ENCODE data around the gene SCLY. TPM values are rescaled to one million over a fixed set of nuclear protein-coding genes. Genes with fewer than 3 reads are reported as not detected.
A peak's percentile ranks its signal among the peaks of the same experiment; 100 is the strongest.

SCLY gene
- total and polyA plus RNA-seq, 2 of the 13 experiments (the other 11 are each of a cell fraction or from before 2014, with no cell fraction given), result 27.9 to 38.6 TPM

DNA sequence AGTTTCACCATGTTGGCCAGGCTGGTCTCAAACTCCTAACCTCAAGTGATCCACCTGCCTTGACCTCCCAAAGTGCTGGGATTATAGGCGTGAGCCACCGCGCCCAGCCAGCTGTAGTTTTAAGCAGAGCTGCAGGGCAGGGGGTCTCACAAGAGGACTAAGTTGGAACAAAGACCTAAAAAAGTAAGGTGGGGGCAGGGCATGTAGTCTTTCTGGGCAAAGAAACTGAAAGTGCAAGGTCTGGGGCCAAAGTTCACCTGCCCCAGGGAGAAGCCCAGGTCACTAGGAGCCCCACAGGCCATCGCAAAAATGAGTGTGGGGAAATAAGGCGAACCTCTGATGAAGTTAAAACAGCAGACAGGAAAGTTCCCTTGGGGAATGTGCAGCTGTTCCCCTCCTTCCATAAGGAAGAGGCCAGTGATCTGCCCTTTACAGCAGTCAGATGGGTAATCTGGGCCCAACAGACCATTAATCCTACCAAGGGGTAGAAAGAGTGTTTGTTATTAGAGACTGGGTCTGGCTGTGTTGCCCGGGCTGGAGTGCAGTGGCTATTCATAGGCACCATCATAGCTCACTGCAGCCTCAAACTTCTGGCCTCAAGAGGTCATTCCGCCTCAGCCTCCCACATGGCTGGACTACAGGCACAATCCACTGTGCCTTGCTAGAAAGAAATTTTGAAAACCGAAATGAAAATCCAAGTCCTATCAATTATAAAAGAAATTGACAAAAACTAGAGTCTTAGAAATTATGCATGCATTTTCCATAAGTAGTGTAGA, 2.8 kb downstream of the SCLY start (continued):
- TF ChIP-seq MYPOP (CRISPR knock-in tag; IDR thresholded peaks at IDR 0.05) (no peak; the same call in 1 of the 2 replicates), ZBTB25 (CRISPR knock-in tag; IDR thresholded peaks at IDR 0.05) (0 out of 2 replicates have a peak, but pooled peaks have one; percentile 23), DNMT3B (CRISPR knock-in tag; conservative IDR thresholded peaks at IDR 0.05) (no peak), ZNF34 (CRISPR knock-in tag; IDR thresholded peaks at IDR 0.05; ENCODE audit: borderline replicate concordance) (no peak), ZNF275 (CRISPR knock-in tag; IDR thresholded peaks at IDR 0.05; ENCODE audit: borderline replicate concordance) (no peak), HNRNPH1 (optimal IDR thresholded peaks at IDR 0.05; ENCODE audit: low read depth, low read length) (no peak), ASH2L (IDR thresholded peaks at IDR 0.05; ENCODE audit: insufficient read length, low read depth, low read length) (peak; percentile 41), SOX13 (IDR thresholded peaks at IDR 0.05) (no peak), SOX13 (CRISPR knock-in tag; conservative IDR thresholded peaks at IDR 0.05 in 1 of 2, IDR thresholded peaks at IDR 0.05 in 1 of 2) (peak in 1 of 2 experiments; percentile 44; a peak in 1 of 4 replicates), MIXL1 (CRISPR knock-in tag; IDR thresholded peaks at IDR 0.05) (no peak), GATAD2A (CRISPR knock-in tag; IDR thresholded peaks at IDR 0.05) (peak; percentile 49; the same call in 1 of the 2 replicates), MTF2 (CRISPR knock-in tag; IDR thresholded peaks at IDR 0.05; ENCODE audit: borderline replicate concordance) (no peak), MIER2 (CRISPR knock-in tag; IDR thresholded peaks at IDR 0.05) (peak; percentile 18; the same call in 1 of the 2 replicates), CBX5 (CRISPR knock-in tag; IDR thresholded peaks at IDR 0.05; ENCODE audit: borderline replicate concordance) (0 out of 2 replicates have a peak, but pooled peaks have one; percentile 34), ZNF484 (CRISPR knock-in tag; IDR thresholded peaks at IDR 0.05; ENCODE audit: borderline replicate concordance, low read depth) (no peak)
- TF ChIP-seq, protein P1, sequence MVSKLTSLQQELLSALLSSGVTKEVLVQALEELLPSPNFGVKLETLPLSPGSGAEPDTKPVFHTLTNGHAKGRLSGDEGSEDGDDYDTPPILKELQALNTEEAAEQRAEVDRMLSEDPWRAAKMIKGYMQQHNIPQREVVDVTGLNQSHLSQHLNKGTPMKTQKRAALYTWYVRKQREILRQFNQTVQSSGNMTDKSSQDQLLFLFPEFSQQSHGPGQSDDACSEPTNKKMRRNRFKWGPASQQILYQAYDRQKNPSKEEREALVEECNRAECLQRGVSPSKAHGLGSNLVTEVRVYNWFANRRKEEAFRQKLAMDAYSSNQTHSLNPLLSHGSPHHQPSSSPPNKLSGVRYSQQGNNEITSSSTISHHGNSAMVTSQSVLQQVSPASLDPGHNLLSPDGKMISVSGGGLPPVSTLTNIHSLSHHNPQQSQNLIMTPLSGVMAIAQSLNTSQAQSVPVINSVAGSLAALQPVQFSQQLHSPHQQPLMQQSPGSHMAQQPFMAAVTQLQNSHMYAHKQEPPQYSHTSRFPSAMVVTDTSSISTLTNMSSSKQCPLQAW (CRISPR knock-in tag; IDR thresholded peaks at IDR 0.05), result no peak
- TF ChIP-seq, protein P2, sequence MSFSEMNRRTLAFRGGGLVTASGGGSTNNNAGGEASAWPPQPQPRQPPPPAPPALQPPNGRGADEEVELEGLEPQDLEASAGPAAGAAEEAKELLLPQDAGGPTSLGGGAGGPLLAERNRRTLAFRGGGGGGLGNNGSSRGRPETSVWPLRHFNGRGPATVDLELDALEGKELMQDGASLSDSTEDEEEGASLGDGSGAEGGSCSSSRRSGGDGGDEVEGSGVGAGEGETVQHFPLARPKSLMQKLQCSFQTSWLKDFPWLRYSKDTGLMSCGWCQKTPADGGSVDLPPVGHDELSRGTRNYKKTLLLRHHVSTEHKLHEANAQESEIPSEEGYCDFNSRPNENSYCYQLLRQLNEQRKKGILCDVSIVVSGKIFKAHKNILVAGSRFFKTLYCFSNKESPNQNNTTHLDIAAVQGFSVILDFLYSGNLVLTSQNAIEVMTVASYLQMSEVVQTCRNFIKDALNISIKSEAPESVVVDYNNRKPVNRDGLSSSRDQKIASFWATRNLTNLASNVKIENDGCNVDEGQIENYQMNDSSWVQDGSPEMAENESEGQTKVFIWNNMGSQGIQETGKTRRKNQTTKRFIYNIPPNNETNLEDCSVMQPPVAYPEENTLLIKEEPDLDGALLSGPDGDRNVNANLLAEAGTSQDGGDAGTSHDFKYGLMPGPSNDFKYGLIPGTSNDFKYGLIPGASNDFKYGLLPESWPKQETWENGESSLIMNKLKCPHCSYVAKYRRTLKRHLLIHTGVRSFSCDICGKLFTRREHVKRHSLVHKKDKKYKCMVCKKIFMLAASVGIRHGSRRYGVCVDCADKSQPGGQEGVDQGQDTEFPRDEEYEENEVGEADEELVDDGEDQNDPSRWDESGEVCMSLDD (CRISPR knock-in tag; IDR thresholded peaks at IDR 0.05; ENCODE audit: borderline replicate concordance), result no peak
- TF ChIP-seq, protein P3, sequence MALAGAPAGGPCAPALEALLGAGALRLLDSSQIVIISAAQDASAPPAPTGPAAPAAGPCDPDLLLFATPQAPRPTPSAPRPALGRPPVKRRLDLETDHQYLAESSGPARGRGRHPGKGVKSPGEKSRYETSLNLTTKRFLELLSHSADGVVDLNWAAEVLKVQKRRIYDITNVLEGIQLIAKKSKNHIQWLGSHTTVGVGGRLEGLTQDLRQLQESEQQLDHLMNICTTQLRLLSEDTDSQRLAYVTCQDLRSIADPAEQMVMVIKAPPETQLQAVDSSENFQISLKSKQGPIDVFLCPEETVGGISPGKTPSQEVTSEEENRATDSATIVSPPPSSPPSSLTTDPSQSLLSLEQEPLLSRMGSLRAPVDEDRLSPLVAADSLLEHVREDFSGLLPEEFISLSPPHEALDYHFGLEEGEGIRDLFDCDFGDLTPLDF (CRISPR knock-in tag; IDR thresholded peaks at IDR 0.05), result no peak
- TF ChIP-seq, protein P4, sequence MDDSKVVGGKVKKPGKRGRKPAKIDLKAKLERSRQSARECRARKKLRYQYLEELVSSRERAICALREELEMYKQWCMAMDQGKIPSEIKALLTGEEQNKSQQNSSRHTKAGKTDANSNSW (CRISPR knock-in tag; IDR thresholded peaks at IDR 0.05; ENCODE audit: borderline replicate concordance), result no peak
